ENCODE results near the gene MB21D2. TPM values are rescaled to one million over a fixed set of nuclear protein-coding genes. Genes with fewer than 3 reads are reported as not detected.

The MB21D2 gene
- total RNA-seq, 2 experiments from 2014 or later, result 8.7 to 9.1 TPM

GRCh38 chr3:192933779-192934460 is 16.3 kb upstream of the MB21D2 start:
- no peak overlapping the region for H3K4me3 Mint-ChIP-seq
- no peak overlapping the region for H3K27ac Mint-ChIP-seq
- H3K36me3 Mint-ChIP-seq, result no peaks in the 10 kb centered on the region
- H3K4me1 Mint-ChIP-seq (ENCODE audit: low read depth), result peaks cover 3% of the 10 kb centered on the region
- ChIA-PET POLR2A (no interaction called here), CTCF (no interaction called here)
- intact Hi-C loops (cut with micrococcal nuclease), result no loop called here
- H3K27me3 Mint-ChIP-seq, result peaks cover 1% of the 10 kb centered on the region
- peaks cover 2% of the 10 kb centered on the region for H3K9me3 Mint-ChIP-seq
- no peak for DNase-seq

- CTCF ChIA-PET, result no interaction called here
These were observed 15.6 kb upstream of the MB21D2 start for GRCh38 chr3:192933259-192933658.

GRCh38 chr3:192931825-192932224 is 14.2 kb upstream of the MB21D2 start:
- ChIA-PET CTCF (interaction anchor here (0.6 kb wide), 1 partner anchor 114 kb away, joined by 3 read pairs; no protein-coding TSS in a partner anchor), POLR2A (no interaction called here)
- Mint-ChIP-seq H3K4me3 (no peak overlapping the region), H3K4me1 (ENCODE audit: low read depth) (peaks cover 3% of the 10 kb centered on the region), H3K9me3 (no peaks in the 10 kb centered on the region), H3K27me3 (peaks cover 3% of the 10 kb centered on the region), H3K27ac (no peak overlapping the region), H3K36me3 (no peaks in the 10 kb centered on the region)
- intact Hi-C loops (cut with micrococcal nuclease), result no loop called here
- no peak for DNase-seq

More at GRCh38 chr3:192933259-192933658, 15.6 kb upstream of the MB21D2 start:
- Mint-ChIP-seq H3K27me3 (no peaks in the 10 kb centered on the region), H3K9me3 (no peaks in the 10 kb centered on the region), H3K27ac (no peak overlapping the region), H3K4me3 (no peak overlapping the region), H3K36me3 (no peaks in the 10 kb centered on the region), H3K4me1 (ENCODE audit: low read depth) (peaks cover 3% of the 10 kb centered on the region)
- intact Hi-C loops (cut with micrococcal nuclease), result no loop called here
- DNase-seq, result no peak
- POLR2A ChIA-PET, result no interaction called here

GRCh38 chr3:192930577-192930976 is 12.9 kb upstream of the MB21D2 start:
- H3K27ac Mint-ChIP-seq, result no peak overlapping the region
- H3K4me1 Mint-ChIP-seq (ENCODE audit: low read depth), result peaks cover 3% of the 10 kb centered on the region
- POLR2A ChIA-PET, result no interaction called here
- no peak overlapping the region for H3K4me3 Mint-ChIP-seq
- intact Hi-C loops (cut with micrococcal nuclease), result no loop called here
- DNase-seq, result no peak
- peaks cover 3% of the 10 kb centered on the region for H3K27me3 Mint-ChIP-seq
- no peaks in the 10 kb centered on the region for H3K36me3 Mint-ChIP-seq
- H3K9me3 Mint-ChIP-seq, result no peaks in the 10 kb centered on the region
- CTCF ChIA-PET, result no interaction called here

GRCh38 chr3:192929755-192930547 is 12.3 kb upstream of the MB21D2 start:
- POLR2A ChIA-PET, result no interaction called here
- peaks cover under 1% of the 10 kb centered on the region for H3K4me1 Mint-ChIP-seq (ENCODE audit: low read depth)
- DNase-seq, result no peak
- peaks cover 3% of the 10 kb centered on the region for H3K27me3 Mint-ChIP-seq
- H3K4me3 Mint-ChIP-seq, result no peak overlapping the region
- intact Hi-C loops (cut with micrococcal nuclease), result no loop called here
- no peaks in the 10 kb centered on the region for H3K9me3 Mint-ChIP-seq
- CTCF ChIA-PET, result no interaction called here
- no peak overlapping the region for H3K27ac Mint-ChIP-seq
- H3K36me3 Mint-ChIP-seq, result no peaks in the 10 kb centered on the region

GRCh38 chr3:192929146-192929545 is 11.5 kb upstream of the MB21D2 start:
- no peaks in the 10 kb centered on the region for H3K36me3 Mint-ChIP-seq
- CTCF ChIA-PET, result no interaction called here

GRCh38 chr3:192928720-192929119 is 11.1 kb upstream of the MB21D2 start:
- Mint-ChIP-seq H3K27me3 (peaks cover 3% of the 10 kb centered on the region), H3K4me1 (ENCODE audit: low read depth) (no peaks in the 10 kb centered on the region), H3K27ac (no peak overlapping the region), H3K36me3 (no peaks in the 10 kb centered on the region), H3K9me3 (no peaks in the 10 kb centered on the region), H3K4me3 (no peak overlapping the region)
- no peak for DNase-seq
- ChIA-PET POLR2A (no interaction called here), CTCF (no interaction called here)
- intact Hi-C loops (cut with micrococcal nuclease), result no loop called here

More at GRCh38 chr3:192929146-192929545, 11.5 kb upstream of the MB21D2 start:
- intact Hi-C loops (cut with micrococcal nuclease), result no loop called here
- Mint-ChIP-seq H3K4me1 (ENCODE audit: low read depth) (no peaks in the 10 kb centered on the region), H3K9me3 (no peaks in the 10 kb centered on the region), H3K27me3 (peaks cover 3% of the 10 kb centered on the region), H3K4me3 (no peak overlapping the region), H3K27ac (no peak overlapping the region)
- POLR2A ChIA-PET, result no interaction called here
- DNase-seq, result no peak

GRCh38 chr3:192928016-192928415 is 10.4 kb upstream of the MB21D2 start:
- Mint-ChIP-seq H3K9me3 (no peaks in the 10 kb centered on the region), H3K36me3 (no peaks in the 10 kb centered on the region), H3K27me3 (peaks cover 5% of the 10 kb centered on the region), H3K4me3 (no peak overlapping the region), H3K4me1 (ENCODE audit: low read depth) (no peaks in the 10 kb centered on the region), H3K27ac (no peak overlapping the region)
- intact Hi-C loops (cut with micrococcal nuclease), result no loop called here
- ChIA-PET POLR2A (no interaction called here), CTCF (no interaction called here)
- no peak for DNase-seq

GRCh38 chr3:192927016-192927415 is 9.4 kb upstream of the MB21D2 start:
- Mint-ChIP-seq H3K36me3 (no peaks in the 10 kb centered on the region), H3K9me3 (no peaks in the 10 kb centered on the region), H3K27ac (no peak overlapping the region), H3K4me1 (ENCODE audit: low read depth) (no peaks in the 10 kb centered on the region), H3K4me3 (no peak overlapping the region), H3K27me3 (peaks cover 5% of the 10 kb centered on the region)
- CTCF ChIA-PET, result no interaction called here
- no peak for DNase-seq
- POLR2A ChIA-PET, result no interaction called here
- intact Hi-C loops (cut with micrococcal nuclease), result no loop called here

- DNase-seq, result no peak
- H3K27me3 Mint-ChIP-seq, result peaks cover 19% of the 10 kb centered on the region
- CTCF ChIA-PET, result no interaction called here
- intact Hi-C loops (cut with micrococcal nuclease), result no loop called here
- H3K9me3 Mint-ChIP-seq, result no peaks in the 10 kb centered on the region
- no peak overlapping the region for H3K27ac Mint-ChIP-seq
- no peaks in the 10 kb centered on the region for H3K36me3 Mint-ChIP-seq
- POLR2A ChIA-PET, result no interaction called here
- H3K4me3 Mint-ChIP-seq, result no peak overlapping the region
- H3K4me1 Mint-ChIP-seq (ENCODE audit: low read depth), result peaks cover 8% of the 10 kb centered on the region
These were observed 6.1 kb upstream of the MB21D2 start for GRCh38 chr3:192923731-192924130.

GRCh38 chr3:192921793-192922192 is 4.1 kb upstream of the MB21D2 start:
- POLR2A ChIA-PET, result no interaction called here
- no peak overlapping the region for H3K27ac Mint-ChIP-seq

GRCh38 chr3:192920411-192920810 is 2.8 kb upstream of the MB21D2 start:
- Mint-ChIP-seq H3K27me3 (peaks cover 38% of the 10 kb centered on the region), H3K36me3 (peaks cover 5% of the 10 kb centered on the region), H3K27ac (no peak overlapping the region), H3K4me3 (no peak overlapping the region), H3K4me1 (ENCODE audit: low read depth) (peaks cover 28% of the 10 kb centered on the region), H3K9me3 (no peaks in the 10 kb centered on the region)
- ChIA-PET CTCF (no interaction called here), POLR2A (no interaction called here)
- intact Hi-C loops (cut with micrococcal nuclease), result no loop called here
- DNase-seq, result no peak

More at GRCh38 chr3:192921793-192922192, 4.1 kb upstream of the MB21D2 start:
- Mint-ChIP-seq H3K27me3 (peaks cover 31% of the 10 kb centered on the region), H3K4me3 (no peak overlapping the region), H3K36me3 (peaks cover 5% of the 10 kb centered on the region), H3K4me1 (ENCODE audit: low read depth) (peaks cover 21% of the 10 kb centered on the region), H3K9me3 (no peaks in the 10 kb centered on the region)
- no peak for DNase-seq
- intact Hi-C loops (cut with micrococcal nuclease), result no loop called here
- CTCF ChIA-PET, result interaction anchor here (0.6 kb wide), 1 partner anchor 195 kb away, joined by 3 read pairs; no protein-coding TSS in a partner anchor

GRCh38 chr3:192919901-192920300 is 2.2 kb upstream of the MB21D2 start:
- CTCF ChIA-PET, result no interaction called here
- Mint-ChIP-seq H3K9me3 (no peaks in the 10 kb centered on the region), H3K36me3 (peaks cover 5% of the 10 kb centered on the region), H3K4me3 (no peak overlapping the region), H3K4me1 (ENCODE audit: low read depth) (peaks cover 33% of the 10 kb centered on the region), H3K27me3 (peaks cover 43% of the 10 kb centered on the region), H3K27ac (no peak overlapping the region)
- intact Hi-C loops (cut with micrococcal nuclease), result loop anchor here (2.0 to 5.0 kb wide), 2 partner anchors 88 to 121 kb away; no protein-coding TSS in a partner anchor
- no peak for DNase-seq
- POLR2A ChIA-PET, result no interaction called here

Data from activated CD4-positive, alpha-beta memory T cell treated with anti-CD3 and anti-CD28 coated beads for 36 hours (primary cell).